Keratinocyte (primary cell): ENCODE results near the gene MOCS3. TPM values are rescaled to one million over a fixed set of nuclear protein-coding genes. Genes with fewer than 3 reads are reported as not detected.

ENCODE experiments used
- DNase-seq: peaks from one replicate; pipeline ENCODE4 v3.0.0-alpha.2; 2011; ENCODE audit warnings: low read depth, missing footprints, low spot score
- FAIRE-seq: peaks from 2 replicates; lab custom pipeline; 2011; peaks lifted over from hg19 to GRCh38; lab: Jason Lieb, UNC
- H2AFZ ChIP-seq: 2 replicates; pipeline ENCODE4 v1.6.0; 2012; ENCODE audit warnings: low read length, control low read depth, inconsistent platforms; ENCODE audit not compliant: control insufficient read depth
- H3K27ac ChIP-seq: 2 replicates; pipeline ENCODE4 v1.5.1; 2011; ENCODE audit warnings: low read length; ENCODE audit not compliant: control insufficient read depth, insufficient read depth
- H3K27me3 ChIP-seq: 3 replicates; pipeline ENCODE4 v1.6.0; 2011; ENCODE audit warnings: low read length; ENCODE audit not compliant: control insufficient read depth, insufficient read depth; ENCODE audit errors: extremely low read depth
- H3K36me3 ChIP-seq, 2 experiments: 2 replicates in 1 of 2; 3 replicates in 1 of 2; pipeline ENCODE4 v1.5.1; 2011; ENCODE audit warnings: low read length in 2 of 2, mild to moderate bottlenecking in 1 of 2; ENCODE audit not compliant: control insufficient read depth in 2 of 2, insufficient read depth in 2 of 2; ENCODE audit errors: extremely low read depth in 1 of 2
- H3K4me1 ChIP-seq: 3 replicates; pipeline ENCODE4 v1.5.1; 2011; ENCODE audit warnings: low read length; ENCODE audit not compliant: control insufficient read depth, insufficient read depth; ENCODE audit errors: extremely low read depth
- H3K4me2 ChIP-seq: 3 replicates; pipeline ENCODE4 v1.6.0; 2011; ENCODE audit warnings: low read depth, low read length; ENCODE audit not compliant: control insufficient read depth, insufficient read depth; ENCODE audit errors: extremely low read depth
- H3K4me3 ChIP-seq, 3 experiments: fragments of 200-600 bp in 1 of 3; sonication (generic) in 1 of 3; 2 replicates in 2 of 3; 3 replicates in 1 of 3; pipeline ENCODE4 v1.5.1; 2011 to 2016; ENCODE audit warnings: low read length in 3 of 3, mild to moderate bottlenecking in 3 of 3, control low read depth in 2 of 3, inconsistent platforms in 1 of 3, low read depth in 1 of 3, mixed read lengths in 1 of 3, mixed run types in 1 of 3, moderate library complexity in 1 of 3; ENCODE audit not compliant: control insufficient read depth in 2 of 3, insufficient read depth in 2 of 3; ENCODE audit errors: extremely low read depth in 1 of 3
- H3K79me2 ChIP-seq: 2 replicates; pipeline ENCODE4 v1.6.0; 2012; ENCODE audit warnings: low read length; ENCODE audit not compliant: control insufficient read depth, insufficient read depth
- H3K9ac ChIP-seq: 3 replicates; pipeline ENCODE4 v1.6.0; 2011; ENCODE audit warnings: low read length; ENCODE audit not compliant: control insufficient read depth, insufficient read depth; ENCODE audit errors: extremely low read depth
- H3K9me1 ChIP-seq: 3 replicates; pipeline ENCODE4 v1.6.0; 2011; ENCODE audit warnings: low read length; ENCODE audit not compliant: control insufficient read depth, insufficient read depth; ENCODE audit errors: extremely low read depth
- H3K9me3 ChIP-seq: 2 replicates; pipeline ENCODE4 v1.5.1; 2012; ENCODE audit warnings: low read depth, low read length; ENCODE audit not compliant: control insufficient read depth
- H4K20me1 ChIP-seq: 3 replicates; pipeline ENCODE4 v1.6.0; 2011; ENCODE audit warnings: low read length; ENCODE audit not compliant: control insufficient read depth, insufficient read depth; ENCODE audit errors: extremely low read depth
- EZH2 ChIP-seq: IDR thresholded peaks from one replicate; pipeline ENCODE4 v1.6.1; 2012; ENCODE audit warnings: inconsistent platforms, mild to moderate bottlenecking, low read length, moderate library complexity
- dilution Hi-C: fragments of 300-500 bp; cut with MboI; formaldehyde crosslinking; loops from one replicate; pipeline ENCODE4 v1.7.0; 2020; ENCODE audit warnings: low sequenced_read_pairs; ENCODE audit not compliant: extremely low pct_ligation_motif_present
- polyA plus RNA-seq, 5 experiments: library from polyadenylated mRNA; depleted of rRNA in 3 of 5; stranded (reverse) in 3 of 5; stranded (forward) in 1 of 5; unstranded in 1 of 5; fragments of >200 nt; gene quantifications; 1 replicate in 1 of 5; 2 replicates in 3 of 5; 3 replicates in 1 of 5; pipeline versions ENCODE4 v1.2.1 to v1.2.3, GENCODE V29; 2011 to 2012; ENCODE audit warnings: missing spikeins in 2 of 5, low read depth in 1 of 5, low replicate concordance in 1 of 5
- TF ChIP-seq, protein P1 (sequence below), 3 experiments: IDR thresholded peaks in 1 of 3; conservative IDR thresholded peaks in 1 of 3; optimal IDR thresholded peaks in 1 of 3; 2 replicates in 2 of 3; 3 replicates in 1 of 3; pipeline versions ENCODE3 to v1.5.1; 2011; ENCODE audit warnings: low read length in 3 of 3, mild to moderate bottlenecking in 3 of 3, moderate library complexity in 2 of 3, control low read depth in 1 of 3, inconsistent platforms in 1 of 3; ENCODE audit not compliant: insufficient read depth in 2 of 3; ENCODE audit errors: extremely low read depth in 1 of 3

MOCS3 gene
- polyA plus RNA-seq, 1 donor (not counting 4 experiments of a cell fraction or from before 2014, with no cell fraction given), result 4.0 TPM

- peak overlapping the region; percentile 58 for H3K9ac ChIP-seq
- peak overlapping the region; percentile 61 for H3K4me2 ChIP-seq
Observed at GRCh38 chr20:50981714-50982048, 23.1 kb downstream of the MOCS3 start.

DNA sequence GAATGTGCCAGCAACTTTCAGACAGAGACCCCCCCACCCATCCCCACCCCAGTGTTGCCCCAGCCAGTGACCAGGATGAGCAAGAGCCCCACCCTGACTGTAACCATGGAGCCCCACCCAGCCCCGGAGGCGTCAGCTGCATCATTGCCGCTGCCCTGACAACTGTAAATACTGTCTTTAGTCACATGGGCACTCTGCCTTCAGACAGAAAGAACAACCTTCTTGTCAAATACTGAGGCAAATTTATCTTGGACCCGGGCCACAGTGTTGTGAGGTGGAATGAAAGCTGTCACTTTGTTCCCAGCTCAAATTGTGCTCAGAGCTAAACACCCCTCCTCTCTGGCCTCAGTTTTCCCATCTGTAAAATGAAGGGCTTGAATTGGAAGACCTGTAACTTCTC is 23.7 kb downstream of the MOCS3 start:
- Histone ChIP-seq H3K9me1 (peaks cover 2% of the 10 kb centered on the region), H3K4me1 (peaks cover 33% of the 10 kb centered on the region), H3K4me2 (peak overlapping the region; percentile 61), H3K27me3 (no peaks in the 10 kb centered on the region), H3K27ac (peak overlapping the region; percentile 2), H3K79me2 (no peaks in the 10 kb centered on the region), H4K20me1 (no peaks in the 10 kb centered on the region), H3K4me3 (no peak overlapping the region), H2AFZ (no peak overlapping the region), H3K9ac (peak overlapping the region; percentile 33), H3K36me3 (no peaks in the 10 kb centered on the region), H3K9me3 (no peaks in the 10 kb centered on the region)
- DNase-seq (peak; percentile 65), FAIRE-seq (no peak)
- TF ChIP-seq, protein P1, sequence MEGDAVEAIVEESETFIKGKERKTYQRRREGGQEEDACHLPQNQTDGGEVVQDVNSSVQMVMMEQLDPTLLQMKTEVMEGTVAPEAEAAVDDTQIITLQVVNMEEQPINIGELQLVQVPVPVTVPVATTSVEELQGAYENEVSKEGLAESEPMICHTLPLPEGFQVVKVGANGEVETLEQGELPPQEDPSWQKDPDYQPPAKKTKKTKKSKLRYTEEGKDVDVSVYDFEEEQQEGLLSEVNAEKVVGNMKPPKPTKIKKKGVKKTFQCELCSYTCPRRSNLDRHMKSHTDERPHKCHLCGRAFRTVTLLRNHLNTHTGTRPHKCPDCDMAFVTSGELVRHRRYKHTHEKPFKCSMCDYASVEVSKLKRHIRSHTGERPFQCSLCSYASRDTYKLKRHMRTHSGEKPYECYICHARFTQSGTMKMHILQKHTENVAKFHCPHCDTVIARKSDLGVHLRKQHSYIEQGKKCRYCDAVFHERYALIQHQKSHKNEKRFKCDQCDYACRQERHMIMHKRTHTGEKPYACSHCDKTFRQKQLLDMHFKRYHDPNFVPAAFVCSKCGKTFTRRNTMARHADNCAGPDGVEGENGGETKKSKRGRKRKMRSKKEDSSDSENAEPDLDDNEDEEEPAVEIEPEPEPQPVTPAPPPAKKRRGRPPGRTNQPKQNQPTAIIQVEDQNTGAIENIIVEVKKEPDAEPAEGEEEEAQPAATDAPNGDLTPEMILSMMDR (optimal IDR thresholded peaks at IDR 0.05 in 1 of 3, IDR thresholded peaks at IDR 0.05 in 1 of 3, conservative IDR thresholded peaks at IDR 0.05 in 1 of 3; ENCODE audit: extremely low read depth in 1 of 3, insufficient read depth in 2 of 3, low read length in 3 of 3), result no peak
- TF ChIP-seq EZH2, result no peak
- dilution Hi-C loops, result no loop called here

More at GRCh38 chr20:50981714-50982048, 23.1 kb downstream of the MOCS3 start:
- FAIRE-seq (no peak), DNase-seq (no peak)
- H3K9me3 ChIP-seq, result no peaks in the 10 kb centered on the region
- TF ChIP-seq, protein P1 (optimal IDR thresholded peaks at IDR 0.05 in 1 of 3, IDR thresholded peaks at IDR 0.05 in 1 of 3, conservative IDR thresholded peaks at IDR 0.05 in 1 of 3; ENCODE audit: extremely low read depth in 1 of 3, insufficient read depth in 2 of 3, low read length in 3 of 3), result no peak
- TF ChIP-seq EZH2, result no peak
- no peak overlapping the region for H3K4me3 ChIP-seq
- H4K20me1 ChIP-seq, result no peaks in the 10 kb centered on the region
- H2AFZ ChIP-seq, result no peak overlapping the region
- no peaks in the 10 kb centered on the region for H3K36me3 ChIP-seq
- H3K27me3 ChIP-seq, result no peaks in the 10 kb centered on the region
- H3K9me1 ChIP-seq, result peaks cover 2% of the 10 kb centered on the region
- no peaks in the 10 kb centered on the region for H3K79me2 ChIP-seq
- dilution Hi-C loops, result no loop called here
- peaks cover 33% of the 10 kb centered on the region for H3K4me1 ChIP-seq
- peak overlapping the region; percentile 5 for H3K27ac ChIP-seq
